Endothelial cell of umbilical vein (primary cell): Measurements from ENCODE around the gene C3orf70. TPM values are rescaled to one million over a fixed set of nuclear protein-coding genes. Genes with fewer than 3 reads are reported as not detected.

Source experiments
- BruUV-seq: library from RNA; stranded (reverse); fragments of 400-500 nt; replicated peaks from 2 replicates; lab custom pipeline; 2021; lab: Mats Ljungman, UMichigan
- CTCF ChIA-PET: fragments of 300-600, 350-600 bp; sonication (Branson Sonifier 250); formaldehyde crosslinking; loops from one replicate; lab custom pipeline; 2021; ENCODE audit warnings: antibody characterized with exemption, inconsistent platforms; lab: Charles Lee
- POLR2A ChIA-PET: fragments of 300-600, 350-600 bp; sonication (Branson Sonifier 250); formaldehyde crosslinking; loops from one replicate; lab custom pipeline; 2021; ENCODE audit warnings: antibody characterized with exemption, inconsistent platforms; lab: Charles Lee
- DNase-seq: peaks from one replicate; pipeline ENCODE4 v3.0.0-alpha.2; 2011; ENCODE audit warnings: low read depth, low spot score
- FAIRE-seq: peaks from 2 replicates; lab custom pipeline; 2011; peaks lifted over from hg19 to GRCh38; lab: Jason Lieb, UNC
- H2AFZ ChIP-seq: 2 replicates; pipeline ENCODE4 v1.6.0; 2012; ENCODE audit warnings: low read depth, low read length, control low read depth, inconsistent platforms
- H3K27ac ChIP-seq: 2 replicates; pipeline ENCODE4 v1.5.1; 2011; ENCODE audit warnings: low read depth, mild to moderate bottlenecking, control low read depth, low read length, moderate library complexity; ENCODE audit not compliant: insufficient read depth
- H3K27me3 ChIP-seq, 2 experiments: 2 replicates each; pipeline versions ENCODE4 v1.6.0 to v1.6.1; 2011; ENCODE audit warnings: low read length in 2 of 2, mixed read lengths in 1 of 2; ENCODE audit not compliant: control insufficient read depth in 2 of 2, insufficient read depth in 2 of 2
- H3K36me3 ChIP-seq, 2 experiments: 2 replicates in 1 of 2; 3 replicates in 1 of 2; pipeline ENCODE4 v1.5.1; 2011; ENCODE audit warnings: low read length in 2 of 2, mild to moderate bottlenecking in 1 of 2, moderate library complexity in 1 of 2; ENCODE audit not compliant: control insufficient read depth in 2 of 2, insufficient read depth in 2 of 2; ENCODE audit errors: extremely low read depth in 1 of 2
- H3K4me1 ChIP-seq: 3 replicates; pipeline ENCODE4 v1.5.1; 2011; ENCODE audit warnings: mild to moderate bottlenecking, low read length; ENCODE audit not compliant: control insufficient read depth, insufficient read depth; ENCODE audit errors: extremely low read depth
- H3K4me2 ChIP-seq: 2 replicates; pipeline ENCODE4 v1.6.1; 2011; ENCODE audit warnings: low read length, control low read depth, mixed read lengths; ENCODE audit not compliant: insufficient read depth
- H3K4me3 ChIP-seq, 3 experiments: fragments of 200-600 bp in 1 of 3; sonication (generic), shearing (Covaris generic) in 1 of 3; replicated peaks in 1 of 3; 2 replicates each; pipeline ENCODE4 v1.5.1; 2011 to 2016; ENCODE audit warnings: control low read depth in 3 of 3, low read length in 3 of 3, mild to moderate bottlenecking in 2 of 3, inconsistent platforms in 1 of 3, low read depth in 1 of 3, moderate library complexity in 1 of 3; ENCODE audit not compliant: insufficient read depth in 1 of 3
- H3K79me2 ChIP-seq: 2 replicates; pipeline ENCODE4 v1.6.0; 2012; ENCODE audit warnings: low read length, inconsistent platforms; ENCODE audit not compliant: control insufficient read depth, insufficient read depth
- H3K9ac ChIP-seq: replicated peaks from 2 replicates; pipeline ENCODE3; 2011; ENCODE audit warnings: low read length, control low read depth; ENCODE audit not compliant: insufficient read depth; ENCODE audit errors: extremely low read depth
- H3K9me1 ChIP-seq: replicated peaks from 3 replicates; pipeline ENCODE4 v1.6.0; 2011; ENCODE audit warnings: mild to moderate bottlenecking, low read length; ENCODE audit not compliant: control insufficient read depth, insufficient read depth; ENCODE audit errors: extremely low read depth
- H3K9me3 ChIP-seq: replicated peaks from 2 replicates; pipeline ENCODE4 v1.5.1; 2012; ENCODE audit warnings: low read length, inconsistent platforms; ENCODE audit not compliant: control insufficient read depth, insufficient read depth
- H4K20me1 ChIP-seq: replicated peaks from 2 replicates; pipeline ENCODE3; 2011; ENCODE audit warnings: mild to moderate bottlenecking, low read length; ENCODE audit not compliant: control insufficient read depth, insufficient read depth; ENCODE audit errors: extremely low read depth
- EZH2 ChIP-seq: IDR thresholded peaks from 2 replicates; pipeline ENCODE4 v1.6.1; 2012; ENCODE audit warnings: borderline replicate concordance, low read depth, mild to moderate bottlenecking, moderate library complexity, low read length, inconsistent platforms; ENCODE audit not compliant: severe bottlenecking
- FOS ChIP-seq: IDR thresholded peaks from 2 replicates; pipeline ENCODE4 v1.6.1; 2011; ENCODE audit warnings: mild to moderate bottlenecking, low read length, moderate library complexity, borderline replicate concordance; ENCODE audit not compliant: insufficient read depth
- GATA2 ChIP-seq: IDR thresholded peaks from 2 replicates; pipeline ENCODE4 v1.7.0; 2011; ENCODE audit warnings: low read depth, mild to moderate bottlenecking, moderate library complexity, mixed read lengths, low read length; ENCODE audit not compliant: insufficient read length, insufficient read depth
- JUN ChIP-seq: IDR thresholded peaks from 2 replicates; pipeline ENCODE4 v1.6.1; 2011; ENCODE audit warnings: borderline replicate concordance, low read depth; ENCODE audit not compliant: insufficient read length, insufficient read depth
- MYC ChIP-seq: IDR thresholded peaks from one replicate; pipeline ENCODE4 v1.6.1; 2011; ENCODE audit warnings: mild to moderate bottlenecking, low read depth, low read length
- POLR2A ChIP-seq: IDR thresholded peaks from 2 replicates; pipeline ENCODE4 v1.6.1; 2012; ENCODE audit warnings: low read depth, mild to moderate bottlenecking, control low read depth, low read length
- POLR2AphosphoS5 ChIP-seq: IDR thresholded peaks from 2 replicates; pipeline ENCODE4 v1.6.1; 2012; ENCODE audit warnings: low read depth, mild to moderate bottlenecking, control low read depth, low read length, moderate library complexity; ENCODE audit not compliant: insufficient read depth
- dilution Hi-C: fragments of 300-500 bp; cut with MboI; formaldehyde crosslinking; loops from one replicate; pipeline ENCODE4 v1.15.0; 2019; ENCODE audit warnings: low sequenced_read_pairs; ENCODE audit not compliant: extremely low pct_ligation_motif_present
- intact Hi-C: fragments of 100-400 bp; cut with micrococcal nuclease; formaldehyde crosslinking; loops from one replicate; pipeline ENCODE4 v1.10.0; 2022
- polyA plus RNA-seq, 4 experiments: library from polyadenylated mRNA; depleted of rRNA in 3 of 4; stranded (reverse) in 3 of 4; unstranded in 1 of 4; fragments of >200 nt; gene quantifications; 2 replicates each; pipeline versions ENCODE4 v1.2.1 to v1.2.3, GENCODE V29; 2011 to 2012; ENCODE audit warnings: missing spikeins in 1 of 4
- total RNA-seq: library from RNA; stranded (reverse); gene quantifications from 2 replicates; pipeline ENCODE4 v1.2.3, GENCODE V29; 2021
- TF ChIP-seq, protein P1 (sequence below), 2 donors: IDR thresholded peaks; 1 replicate in 1 of 2; 2 replicates in 1 of 2; pipeline ENCODE4 v1.5.1; 2011; ENCODE audit warnings: low read length in 2 of 2, mild to moderate bottlenecking in 2 of 2, moderate library complexity in 2 of 2, control low read depth in 1 of 2, inconsistent platforms in 1 of 2, low read depth in 1 of 2; ENCODE audit not compliant: insufficient read depth in 1 of 2; ENCODE audit errors: extremely low read depth in 1 of 2
- TF ChIP-seq, protein P2 (sequence below): IDR thresholded peaks from 2 replicates; pipeline ENCODE4 v1.6.1; 2011; ENCODE audit not compliant: insufficient read depth, insufficient read length

Gene C3orf70
- total and polyA plus RNA-seq, 2 donors (not counting 3 experiments of a cell fraction or from before 2014, with no cell fraction given): 0.08 to 0.20 TPM

DNA sequence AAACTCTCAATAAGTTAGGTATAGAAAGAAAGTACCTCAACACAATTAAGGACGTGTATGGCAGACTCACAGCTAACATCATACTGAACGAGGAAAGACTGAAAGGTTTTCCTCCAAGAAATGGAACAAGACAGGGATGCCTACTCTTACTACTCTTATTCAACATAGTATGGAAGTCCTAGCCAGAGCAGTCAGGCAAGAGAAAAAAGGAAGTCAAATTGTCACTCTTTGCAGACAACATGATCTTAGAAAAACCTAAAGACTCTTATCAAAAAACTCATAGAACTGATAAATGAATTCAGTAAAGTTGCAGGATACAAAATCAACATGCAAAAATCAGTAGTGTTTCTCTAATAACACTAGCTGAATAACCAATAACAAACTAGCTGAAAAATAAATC is 96.0 kb downstream of the C3orf70 start:
- CTCF ChIA-PET: interaction anchor here (0.6 kb wide), 1 partner anchor 1202 kb away, joined by 3 read pairs; no protein-coding TSS in a partner anchor
- TF ChIP-seq, protein P1, sequence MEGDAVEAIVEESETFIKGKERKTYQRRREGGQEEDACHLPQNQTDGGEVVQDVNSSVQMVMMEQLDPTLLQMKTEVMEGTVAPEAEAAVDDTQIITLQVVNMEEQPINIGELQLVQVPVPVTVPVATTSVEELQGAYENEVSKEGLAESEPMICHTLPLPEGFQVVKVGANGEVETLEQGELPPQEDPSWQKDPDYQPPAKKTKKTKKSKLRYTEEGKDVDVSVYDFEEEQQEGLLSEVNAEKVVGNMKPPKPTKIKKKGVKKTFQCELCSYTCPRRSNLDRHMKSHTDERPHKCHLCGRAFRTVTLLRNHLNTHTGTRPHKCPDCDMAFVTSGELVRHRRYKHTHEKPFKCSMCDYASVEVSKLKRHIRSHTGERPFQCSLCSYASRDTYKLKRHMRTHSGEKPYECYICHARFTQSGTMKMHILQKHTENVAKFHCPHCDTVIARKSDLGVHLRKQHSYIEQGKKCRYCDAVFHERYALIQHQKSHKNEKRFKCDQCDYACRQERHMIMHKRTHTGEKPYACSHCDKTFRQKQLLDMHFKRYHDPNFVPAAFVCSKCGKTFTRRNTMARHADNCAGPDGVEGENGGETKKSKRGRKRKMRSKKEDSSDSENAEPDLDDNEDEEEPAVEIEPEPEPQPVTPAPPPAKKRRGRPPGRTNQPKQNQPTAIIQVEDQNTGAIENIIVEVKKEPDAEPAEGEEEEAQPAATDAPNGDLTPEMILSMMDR (IDR thresholded peaks at IDR 0.05; ENCODE audit: extremely low read depth in 1 of 2, insufficient read depth in 1 of 2, low read depth in 1 of 2, low read length in 2 of 2): no peak
- TF ChIP-seq, protein P2, sequence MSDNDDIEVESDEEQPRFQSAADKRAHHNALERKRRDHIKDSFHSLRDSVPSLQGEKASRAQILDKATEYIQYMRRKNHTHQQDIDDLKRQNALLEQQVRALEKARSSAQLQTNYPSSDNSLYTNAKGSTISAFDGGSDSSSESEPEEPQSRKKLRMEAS: no peak
- TF ChIP-seq POLR2A: no peak
- no peak for TF ChIP-seq MYC
- TF ChIP-seq GATA2: no peak
- no peak for TF ChIP-seq JUN
- TF ChIP-seq EZH2: no peak
- TF ChIP-seq POLR2AphosphoS5: no peak
- TF ChIP-seq FOS: no peak
- Histone ChIP-seq H3K9me3 (no peaks in the 10 kb centered on the region), H4K20me1 (no peaks in the 10 kb centered on the region), H2AFZ (no peak overlapping the region), H3K27ac (no peak overlapping the region), H3K36me3 (peaks cover 0 to 1% of the 10 kb centered on the region in 2 experiments), H3K79me2 (no peaks in the 10 kb centered on the region), H3K9ac (no peak overlapping the region), H3K4me3 (no peak overlapping the region), H3K4me1 (peaks cover 3% of the 10 kb centered on the region), H3K9me1 (no peaks in the 10 kb centered on the region), H3K27me3 (no peaks in the 10 kb centered on the region), H3K4me2 (no peak overlapping the region)
- POLR2A ChIA-PET: no interaction called here
- dilution Hi-C loops: no loop called here
- DNase-seq (no peak), FAIRE-seq (no peak)
- BruUV-seq: no TSS peak
- intact Hi-C loops: no loop called here
